GM21825 (cell line): ENCODE results near the gene CKS1B.
A peak's percentile ranks its signal among the peaks of the same experiment; 100 is the strongest.

ENCODE experiments used
- ATAC-seq: cut with Tn5 transposase; IDR thresholded peaks from one replicate; pipeline ENCODE4 v1.9.1; 2021; ENCODE audit warnings: mild to moderate bottlenecking, moderate library complexity; ENCODE audit not compliant: unreplicated experiment

Gene CKS1B

DNA sequence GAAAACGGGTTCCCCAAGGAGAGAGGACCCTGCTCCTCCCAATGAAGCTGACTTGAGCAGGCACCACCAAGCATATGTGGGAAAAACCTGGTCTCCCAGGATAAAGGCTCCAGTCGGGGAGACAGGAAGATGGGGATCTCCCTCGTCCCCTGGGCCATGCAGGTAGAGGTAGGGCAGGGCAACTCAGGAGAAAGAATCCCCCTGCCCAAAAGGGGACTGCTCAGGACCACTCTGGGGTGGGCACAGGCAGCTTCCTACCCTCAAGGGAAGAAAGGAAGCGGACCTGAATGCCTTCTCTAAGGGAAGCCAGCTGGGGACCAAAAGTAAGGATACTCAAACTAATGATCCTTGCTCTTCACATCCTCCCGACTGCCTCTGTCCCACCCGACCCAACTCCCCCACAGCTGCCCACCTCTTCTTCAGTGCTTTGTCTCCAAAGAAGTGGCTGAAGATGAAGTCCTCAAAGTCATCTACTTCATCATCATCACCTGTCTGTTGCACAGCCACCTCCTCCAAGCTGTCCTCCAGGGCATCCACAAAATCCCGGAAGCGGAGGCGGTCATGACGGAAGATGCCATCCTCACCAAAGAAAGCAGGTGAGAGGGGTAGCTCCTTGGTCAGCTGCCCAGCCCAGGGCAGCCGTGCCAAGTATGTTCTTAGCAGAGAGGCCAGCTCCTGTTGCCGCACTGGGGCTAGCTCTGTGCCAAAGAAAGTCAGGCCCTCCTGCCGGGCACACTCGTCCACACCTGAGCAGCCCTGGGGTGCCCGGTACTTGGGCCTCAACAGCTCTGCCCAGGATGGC, 29.1 kb upstream of the CKS1B start:
- ATAC-seq, result no peak

DNA sequence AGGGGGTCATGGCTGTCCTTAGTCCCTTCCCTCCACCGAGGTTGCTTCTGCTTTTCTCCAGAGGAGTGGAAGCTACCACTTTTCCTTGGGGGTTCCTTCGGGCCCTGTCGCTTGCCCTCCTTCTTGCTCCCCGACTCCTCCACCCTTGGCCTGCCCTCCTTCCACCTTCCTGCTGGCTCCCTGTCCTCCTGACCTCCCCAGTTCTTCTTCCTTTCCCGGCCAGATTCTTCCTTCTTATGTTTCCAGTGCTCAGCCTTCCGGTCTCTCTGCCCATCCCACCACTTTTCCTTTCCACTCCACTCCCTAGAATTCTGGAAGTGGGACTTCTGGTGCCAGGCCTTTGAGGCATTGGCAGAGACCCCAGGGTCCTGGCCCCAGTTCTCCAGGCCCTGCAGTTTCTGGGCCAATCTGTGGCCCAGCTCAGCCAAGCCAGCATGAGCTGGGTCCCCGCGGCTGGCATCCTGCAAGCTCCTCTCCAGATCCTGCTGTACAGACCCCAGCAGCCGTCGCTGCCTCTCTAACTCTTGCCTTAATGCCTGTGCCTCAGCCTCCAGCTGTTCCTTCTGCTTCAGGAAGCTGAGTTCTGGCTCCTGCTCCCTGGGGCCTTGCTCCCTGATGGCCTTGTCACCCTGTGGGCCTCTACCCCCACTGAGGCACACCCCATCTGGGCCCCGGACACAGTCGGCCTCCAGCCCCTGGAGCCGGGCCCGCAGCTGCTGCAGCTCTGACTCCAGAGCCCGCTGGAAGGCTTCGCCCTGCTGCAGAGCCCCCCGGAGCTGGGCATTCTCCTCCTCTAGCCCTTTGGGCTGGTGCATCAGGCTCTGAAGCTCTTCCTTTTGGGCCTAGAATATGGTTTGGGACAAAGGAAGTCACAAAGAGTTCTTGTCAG, 28.3 kb upstream of the CKS1B start:
- no peak for ATAC-seq

DNA sequence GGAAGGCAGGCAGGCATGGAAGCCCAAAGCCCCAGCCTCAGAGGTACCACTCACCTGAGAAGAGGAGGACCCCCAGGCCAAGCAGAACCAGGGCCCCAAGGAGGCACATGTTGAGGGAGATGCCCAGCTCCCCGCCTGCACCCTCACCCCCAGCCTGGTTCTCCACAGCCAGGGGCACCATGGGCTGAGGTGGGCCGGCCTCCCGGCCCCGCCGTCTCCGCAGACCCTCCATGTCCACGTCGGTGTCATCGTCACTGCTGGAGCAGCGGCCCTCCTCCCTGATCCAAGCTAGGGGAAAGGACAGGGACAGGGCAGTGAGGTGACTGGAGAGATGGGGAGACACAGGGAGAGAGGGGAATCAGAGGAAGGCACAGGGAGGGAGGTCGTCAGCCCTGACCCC, 26.4 kb upstream of the CKS1B start:
- ATAC-seq, result no peak

DNA sequence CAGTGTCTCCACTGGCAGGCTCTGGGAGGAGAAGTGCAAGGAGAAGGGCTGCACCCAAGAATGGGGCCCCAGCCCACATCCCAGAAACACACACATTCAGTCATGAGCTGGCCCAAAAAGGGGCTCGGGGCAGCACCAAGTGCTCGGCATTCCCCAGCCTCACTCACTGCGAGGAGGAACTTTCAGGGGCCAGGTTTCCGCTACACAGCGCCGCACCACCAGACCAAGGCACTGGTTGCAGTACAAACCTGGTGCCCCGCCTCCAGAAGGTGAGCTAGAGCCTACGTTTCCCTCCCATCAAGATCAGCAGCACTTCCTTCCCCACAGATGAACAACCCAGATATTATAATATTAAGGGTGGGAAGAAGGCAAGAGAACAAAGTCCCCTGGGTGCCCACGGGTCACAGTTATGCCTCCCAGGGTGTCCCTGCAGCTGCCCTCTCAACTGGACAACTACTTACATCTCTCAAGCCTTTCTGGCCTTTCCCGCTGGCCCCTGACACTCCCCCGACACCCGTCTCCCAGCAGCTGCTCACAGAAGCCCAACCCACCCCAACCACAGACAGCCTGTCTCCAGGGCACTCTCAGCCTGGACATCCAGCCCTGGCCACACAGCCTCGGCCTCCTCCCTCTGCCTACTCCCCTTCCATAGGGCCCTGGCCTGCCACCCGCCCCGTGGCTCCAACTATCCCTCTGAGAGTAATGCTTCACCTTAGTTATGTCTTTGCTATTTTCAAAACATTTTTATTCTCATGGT, 22.4 kb upstream of the CKS1B start:
- ATAC-seq, result no peak

DNA sequence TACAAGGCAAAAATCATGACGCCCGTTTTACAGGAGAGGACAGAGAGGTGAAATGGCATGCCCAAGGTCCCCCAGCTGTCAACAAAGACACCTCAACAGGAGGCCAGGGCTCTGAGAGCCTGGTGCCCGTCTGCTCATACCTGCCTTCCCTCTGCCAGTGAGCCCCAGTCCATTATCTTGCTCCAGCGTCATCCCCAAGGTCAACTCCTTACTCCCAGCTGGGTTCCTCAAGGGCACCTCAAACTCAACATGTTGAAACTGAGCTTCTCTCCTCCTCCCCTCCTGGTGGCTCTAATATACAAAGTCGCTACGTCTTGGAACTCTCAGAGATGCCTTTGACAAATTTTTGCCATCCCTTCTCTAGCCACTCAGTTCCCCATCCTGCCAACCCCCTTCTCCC, 21.8 kb upstream of the CKS1B start:
- ATAC-seq, result no peak

DNA sequence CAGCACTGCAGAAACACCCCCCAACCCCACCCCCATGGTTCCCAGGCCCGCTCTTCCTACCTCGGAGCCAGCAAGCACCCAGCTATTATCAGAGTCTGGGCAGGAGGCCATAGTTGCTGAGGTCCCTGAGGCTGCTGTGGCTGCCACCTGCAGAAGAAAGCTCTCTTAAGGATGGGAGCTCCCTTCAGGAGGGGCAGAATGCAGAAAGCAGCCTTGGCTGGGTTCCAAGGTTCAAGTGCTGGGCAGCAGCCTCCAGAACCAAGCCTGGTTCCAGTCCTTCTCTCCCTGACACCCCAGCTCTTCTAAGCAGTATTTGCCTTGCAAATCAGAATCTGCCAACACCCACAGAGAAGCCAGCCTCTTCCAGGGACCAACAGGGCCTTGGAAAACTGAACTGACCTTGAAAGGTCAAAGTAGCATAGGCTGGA, 20.9 kb upstream of the CKS1B start:
- no peak for ATAC-seq

DNA sequence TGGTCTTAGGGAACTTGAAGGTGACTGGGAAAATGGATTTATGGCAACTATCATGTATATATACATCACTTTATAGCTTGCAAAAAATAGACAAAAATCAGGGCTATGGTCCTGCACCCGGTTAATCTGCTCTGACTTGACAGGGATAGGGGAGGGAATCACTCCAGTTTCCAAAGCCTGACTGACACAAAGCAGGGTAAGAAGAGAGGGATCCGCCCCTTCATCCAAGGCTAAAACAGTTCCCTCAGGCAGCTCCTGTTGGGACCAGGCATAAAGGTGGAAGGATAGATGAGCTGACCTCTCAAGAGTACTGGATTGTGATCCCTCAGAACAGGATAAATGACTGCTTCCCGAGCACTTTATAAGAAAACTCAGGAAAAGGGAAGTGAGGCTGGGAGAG, 19.9 kb upstream of the CKS1B start:
- no peak for ATAC-seq

DNA sequence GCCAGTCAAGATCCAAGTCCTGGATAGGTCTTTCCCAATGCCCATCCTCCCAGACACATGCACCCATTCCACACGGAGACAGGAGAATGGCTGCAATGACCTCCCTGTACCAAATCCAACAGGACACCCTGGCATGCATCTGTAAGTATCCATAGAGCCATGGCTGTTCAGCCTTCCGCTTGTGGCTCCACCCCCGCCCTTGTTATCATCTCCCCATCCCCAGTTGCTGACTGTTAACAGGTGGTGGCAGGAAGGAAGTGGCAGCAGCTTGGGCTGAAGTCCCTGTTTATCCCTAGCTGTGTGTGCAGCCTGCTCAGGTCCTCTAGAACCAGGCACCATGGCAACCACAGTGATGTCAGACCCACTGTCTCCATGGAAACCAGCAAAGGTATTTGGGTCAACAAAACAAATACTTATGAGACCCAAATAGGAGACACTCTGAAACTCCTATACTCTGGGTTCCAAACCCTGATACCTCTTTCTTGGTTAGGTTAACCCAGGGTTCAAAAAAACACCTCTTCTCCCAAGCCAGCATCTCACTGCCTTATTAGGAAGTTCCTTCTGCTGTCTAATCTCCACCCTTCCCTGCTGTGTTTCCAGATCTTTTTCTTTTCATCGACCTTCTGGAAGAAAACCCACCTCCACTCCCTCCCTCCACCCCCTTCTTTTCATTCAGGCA, 19.3 kb upstream of the CKS1B start:
- ATAC-seq, result peak; percentile 51

DNA sequence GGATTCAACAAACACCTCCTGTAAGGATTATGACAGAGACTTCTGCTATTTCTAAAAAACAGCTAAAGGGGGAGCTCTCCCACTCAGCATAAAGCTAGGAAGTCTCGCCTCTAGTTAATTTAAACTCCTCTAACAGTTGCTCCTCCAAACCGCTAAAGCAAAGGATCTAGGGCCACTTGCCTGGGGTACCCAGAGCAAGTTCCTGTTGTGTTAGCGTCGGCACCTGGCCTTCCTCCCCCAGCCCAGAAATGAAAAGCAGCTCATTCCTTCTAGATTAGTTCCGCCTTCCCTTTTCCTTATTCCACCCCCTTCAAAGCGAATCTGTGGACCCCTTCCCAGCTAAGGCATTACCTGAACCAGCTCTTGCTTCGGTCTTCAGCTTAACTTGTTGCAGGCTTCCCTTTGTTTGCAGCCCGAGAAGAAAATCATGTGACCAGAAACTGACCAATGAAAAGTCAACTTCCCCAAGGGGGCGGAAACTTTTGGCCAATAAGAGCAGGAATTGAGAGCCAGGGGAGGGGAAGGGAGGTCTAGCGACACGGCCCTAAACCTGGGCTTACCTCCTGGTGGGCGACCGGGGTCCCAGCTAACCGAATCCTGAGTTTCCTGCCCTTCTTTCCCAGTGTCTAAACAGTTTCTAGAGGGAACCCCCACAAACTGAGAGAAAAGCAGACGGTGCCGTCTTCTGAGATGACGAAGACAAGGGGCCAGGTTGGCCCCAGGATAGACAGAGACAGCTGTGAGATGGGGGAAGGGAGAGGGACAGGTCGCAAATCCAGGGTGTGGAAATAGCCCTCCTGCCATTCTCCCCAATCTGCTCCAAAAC, 18.6 kb upstream of the CKS1B start, which contains the start of gene PBXIP1:
TSS of gene PBXIP1 (minus strand) at position 382 of the 826 bp plus-strand sequence. CDS start 2,378 bp downstream, outside the sequence.
- peak; percentile 52 for ATAC-seq

DNA sequence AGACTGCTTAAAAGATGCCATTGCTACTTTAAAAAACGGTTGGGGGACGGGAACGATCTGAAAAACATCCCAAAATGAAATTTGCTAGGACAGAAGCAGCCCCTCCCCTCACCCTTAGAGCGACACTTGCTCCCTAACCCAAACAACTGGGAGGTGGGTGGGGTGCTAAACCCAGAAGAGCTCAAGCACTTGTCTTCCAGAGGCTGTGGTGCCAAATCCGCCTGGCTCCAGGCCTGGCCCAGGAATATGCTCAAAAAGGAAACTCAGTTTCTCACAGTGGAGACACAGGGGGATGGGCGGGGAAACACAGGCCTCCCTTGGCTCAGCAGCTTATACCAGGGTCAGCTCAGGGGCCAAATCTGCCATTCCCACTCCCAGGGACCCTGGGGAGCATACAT, 17.9 kb upstream of the CKS1B start:
- no peak for ATAC-seq

DNA sequence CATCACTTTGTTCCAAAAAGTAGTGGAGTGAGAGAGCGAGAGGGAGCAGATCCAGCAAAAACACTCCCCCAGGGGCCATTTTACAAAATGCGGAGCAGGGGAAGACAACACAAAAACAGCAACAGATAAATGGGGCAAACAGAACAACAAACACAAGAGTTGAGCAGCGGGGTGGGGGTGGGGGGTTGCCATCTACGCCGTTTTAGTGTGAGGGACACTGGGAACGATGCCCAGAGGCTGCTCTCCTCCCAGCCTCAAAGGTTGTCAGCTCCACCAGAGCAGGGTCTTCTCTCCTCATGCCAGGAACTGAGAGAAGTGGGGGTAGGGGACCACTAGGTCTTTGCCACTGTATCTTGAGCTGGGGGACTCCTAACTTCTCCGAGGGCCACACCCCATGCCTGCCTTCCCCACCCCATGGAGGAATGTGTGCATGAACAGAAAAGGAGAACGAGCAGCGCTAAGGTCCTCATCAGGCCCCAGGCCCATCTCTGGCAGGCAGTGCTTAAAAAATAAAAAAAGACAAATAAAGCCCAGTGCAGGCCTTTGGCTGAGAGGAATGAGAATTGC, 17.3 kb upstream of the CKS1B start:
- ATAC-seq, result no peak

DNA sequence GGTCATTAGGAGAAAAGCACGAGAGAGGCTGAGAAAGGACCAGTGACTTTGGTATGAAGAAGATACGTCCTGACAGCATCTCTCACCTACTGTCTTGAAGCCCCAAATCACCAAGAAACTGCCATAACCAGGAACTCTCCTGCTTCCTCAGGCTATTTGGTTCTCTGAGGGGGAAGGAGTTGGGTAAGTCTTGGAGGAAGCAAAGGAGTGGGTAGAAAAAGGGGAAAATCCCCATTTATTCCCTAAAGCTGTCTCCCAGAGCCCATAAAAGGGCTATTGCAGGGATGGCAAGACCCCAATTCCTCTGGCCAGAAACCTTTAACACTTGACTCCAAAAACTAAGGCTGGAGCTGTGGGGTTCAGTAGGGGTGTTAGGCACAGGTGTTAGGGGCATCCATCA, 16.4 kb upstream of the CKS1B start:
- no peak for ATAC-seq

DNA sequence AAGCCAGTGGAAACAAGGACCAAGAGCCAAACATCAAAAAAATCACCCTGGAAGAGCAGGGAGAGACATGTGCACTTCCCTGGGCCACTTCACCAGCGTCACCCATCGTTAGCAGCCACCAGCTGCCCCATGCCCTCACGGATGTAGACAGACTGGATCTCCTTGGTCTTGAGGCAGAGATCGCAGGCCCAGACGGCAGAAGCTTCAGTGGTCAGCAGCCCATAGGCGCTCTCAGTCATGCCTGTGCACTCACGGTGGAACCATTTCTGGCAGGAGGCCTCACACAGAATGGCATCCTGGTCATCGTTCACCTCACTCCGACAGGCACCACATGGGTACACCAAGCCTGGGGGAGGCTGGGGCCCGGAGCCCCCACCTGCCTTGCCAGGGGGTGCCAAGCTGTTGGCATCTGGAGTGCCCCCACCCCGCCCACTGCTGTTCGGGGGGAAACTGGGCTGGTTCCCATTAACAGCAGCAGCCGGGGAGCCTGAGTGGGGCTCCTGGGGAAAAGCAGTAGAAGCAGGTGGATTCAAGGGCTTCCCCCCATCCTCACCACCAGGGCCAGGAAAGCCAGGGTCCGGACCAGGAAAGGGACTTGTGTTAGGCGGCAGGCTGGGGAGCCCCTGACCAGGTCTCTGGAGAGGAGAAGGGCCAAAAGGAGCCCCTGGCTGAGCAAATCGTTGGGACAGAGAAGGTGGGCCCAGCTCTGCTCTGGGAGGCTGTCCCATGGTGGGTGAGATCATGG, 15.6 kb upstream of the CKS1B start:
- no peak for ATAC-seq

DNA sequence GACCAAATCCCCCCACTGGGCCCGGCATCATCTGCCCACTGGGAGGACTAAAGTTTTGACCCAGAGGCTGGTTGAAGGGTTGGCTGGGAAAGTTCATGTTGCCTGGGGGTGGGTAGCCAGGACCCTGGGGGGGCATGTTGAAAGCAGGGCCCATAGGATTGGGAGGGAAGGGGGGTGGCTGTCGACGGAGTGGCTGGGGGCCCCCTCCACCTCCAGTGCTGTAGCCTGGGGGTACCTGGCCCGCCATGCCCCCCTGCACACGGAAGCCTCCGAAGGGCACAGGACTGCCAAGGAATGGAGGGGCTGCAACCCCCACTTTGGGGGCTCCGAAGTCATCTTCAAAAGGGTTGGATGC, 15.1 kb upstream of the CKS1B start:
- no peak for ATAC-seq

DNA sequence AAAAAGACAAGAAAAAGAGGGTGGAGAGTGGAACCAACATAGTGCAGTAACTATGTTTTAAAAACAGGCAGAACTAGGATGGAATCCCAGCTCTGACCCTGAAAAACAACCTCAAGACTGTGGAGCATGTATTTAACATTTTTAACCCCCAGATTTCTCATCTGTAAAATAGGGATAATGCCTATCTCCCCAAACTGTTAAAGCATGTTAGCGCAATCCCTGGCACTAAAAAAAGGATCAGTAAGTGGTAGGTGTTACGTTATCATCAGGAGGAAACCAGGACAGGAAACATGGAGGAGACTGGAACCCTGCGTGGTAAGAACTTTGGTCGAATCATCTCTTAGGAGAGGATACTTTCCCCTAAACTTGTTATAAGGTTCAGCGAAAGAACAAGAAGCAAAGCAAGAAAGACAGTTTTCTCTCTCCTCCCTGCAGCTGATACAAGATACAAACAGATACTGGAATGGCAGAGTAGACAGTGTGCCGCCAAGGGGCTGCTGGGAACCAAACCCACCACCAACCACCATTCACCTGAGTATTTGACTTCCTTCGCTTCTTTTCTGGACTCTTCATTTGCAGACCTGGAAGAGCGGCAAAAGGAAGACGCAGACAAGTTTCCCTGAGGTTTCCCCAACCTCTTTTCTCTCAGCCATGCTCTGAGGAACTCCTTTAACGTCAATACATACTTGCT, 13.9 kb upstream of the CKS1B start:
- ATAC-seq, result no peak

DNA sequence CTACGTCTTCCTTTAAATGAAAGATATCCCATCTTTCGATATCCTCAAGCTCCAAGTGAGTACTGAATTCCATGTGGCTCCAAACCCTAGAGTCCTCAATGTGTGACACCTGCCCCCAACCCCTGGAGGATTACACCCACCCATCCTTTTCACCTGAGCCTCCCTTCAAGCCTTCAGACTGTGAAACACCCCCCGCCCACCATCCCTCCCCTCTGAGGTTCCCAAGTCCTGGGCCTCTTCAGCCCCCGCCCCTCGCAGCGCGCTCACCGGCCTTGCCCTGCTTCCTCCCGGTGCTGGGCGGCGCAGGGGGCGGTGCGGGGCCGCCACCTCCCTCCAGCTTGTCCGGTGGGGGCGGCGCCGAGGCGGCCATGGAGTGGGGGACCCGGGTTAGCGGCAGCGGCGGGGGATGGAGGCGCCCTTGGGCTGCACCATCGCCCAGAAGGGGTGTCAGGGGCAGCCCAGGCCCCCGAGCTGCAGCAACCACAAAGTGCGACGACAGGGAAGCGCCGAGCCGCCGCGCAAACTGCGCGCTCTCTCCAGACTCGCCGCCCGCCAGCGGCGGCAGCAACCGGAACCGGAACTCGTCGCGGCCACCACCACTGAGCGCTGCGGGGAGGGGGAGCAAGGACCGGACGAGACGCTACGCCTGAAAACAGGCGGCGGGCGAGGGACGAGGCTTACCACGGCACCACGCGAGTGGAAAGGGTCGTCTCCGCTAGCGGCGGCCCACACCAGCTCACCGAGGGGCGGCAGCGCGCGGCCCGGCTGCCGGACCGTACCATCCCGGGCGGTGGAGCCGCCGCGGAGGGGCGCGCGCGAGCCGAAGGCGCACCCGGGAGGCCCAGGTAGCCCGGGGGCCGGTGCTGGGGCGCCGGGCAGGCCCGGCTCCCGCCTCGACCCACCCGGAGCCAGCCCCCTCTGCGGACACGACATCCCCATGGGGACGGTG, 13.0 kb upstream of the CKS1B start, which contains the start of gene PYGO2:
TSS of gene PYGO2 (minus strand) at position 576 of the 949 bp plus-strand sequence. CDS start at position 370, 206 bp downstream.
- peak; percentile 71 for ATAC-seq

DNA sequence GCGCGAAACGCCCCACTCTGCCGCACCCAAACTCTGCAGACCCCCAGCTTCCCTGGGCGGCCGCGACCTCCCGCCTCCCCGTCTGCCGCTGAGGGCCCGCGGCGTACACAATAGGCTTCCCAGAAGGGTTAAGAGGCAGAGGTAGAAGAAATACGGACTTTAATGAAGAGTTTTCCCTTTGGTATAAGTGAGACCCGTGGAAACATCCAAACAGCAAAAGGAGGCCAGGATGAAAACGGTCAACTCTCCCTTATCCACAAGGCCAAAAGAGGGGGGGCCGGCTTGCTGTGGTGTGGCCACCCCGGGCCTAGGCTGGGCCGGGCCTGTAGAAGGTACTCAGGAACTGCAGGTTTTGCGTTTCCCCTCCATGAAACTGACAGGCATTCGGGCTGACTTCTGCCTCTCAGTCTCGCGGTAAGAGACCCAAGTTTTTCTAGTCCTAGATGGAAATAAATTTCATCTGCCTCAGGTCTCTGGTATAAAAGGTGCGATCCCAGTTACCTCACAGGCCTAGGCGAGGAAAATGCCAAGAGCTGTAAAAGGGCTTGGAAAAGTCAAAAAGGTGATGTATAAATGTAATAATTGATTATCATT, 12.2 kb upstream of the CKS1B start:
- no peak for ATAC-seq
